Measurements from ENCODE around the gene FOXK2.
"Not testable (repeated sequence)": the region's sequence is repeated elsewhere in the genome, so short reads cannot be mapped to it uniquely, and the experiment has no call there.

The FOXK2 gene

GRCh38 chr17:82495844-82496528 lies 23.5 kb upstream of the FOXK2 start:
- DNase-seq (ENCODE audit: low spot score), result no peak

- DNase-seq (ENCODE audit: low spot score), result peak; percentile 85
These were observed 22.8 kb upstream of the FOXK2 start for GRCh38 chr17:82496529-82497434.

GRCh38 chr17:82497483-82498405 lies 21.8 kb upstream of the FOXK2 start:
- DNase-seq (ENCODE audit: low spot score), result peak; percentile 31

GRCh38 chr17:82502207-82502606 lies 17.3 kb upstream of the FOXK2 start:
- DNase-seq (ENCODE audit: low spot score), result no peak

- DNase-seq (ENCODE audit: low spot score), result no peak
These were observed 16.3 kb upstream of the FOXK2 start for GRCh38 chr17:82503094-82503727.

- DNase-seq (ENCODE audit: low spot score), result no peak
These were observed 15.7 kb upstream of the FOXK2 start for GRCh38 chr17:82503728-82504308.

- DNase-seq (ENCODE audit: low spot score), result no peak
These were observed 14.2 kb upstream of the FOXK2 start for GRCh38 chr17:82505296-82505695.

GRCh38 chr17:82506402-82506801 lies 13.1 kb upstream of the FOXK2 start:
- DNase-seq (ENCODE audit: low spot score), result not testable (repeated sequence)

- no peak for DNase-seq (ENCODE audit: low spot score)
These were observed 11.8 kb upstream of the FOXK2 start for GRCh38 chr17:82507631-82508175.

GRCh38 chr17:82511642-82512041 lies 7.9 kb upstream of the FOXK2 start:
- DNase-seq (ENCODE audit: low spot score), result not testable (repeated sequence)

- DNase-seq (ENCODE audit: low spot score), result not testable (repeated sequence)
These were observed 5.7 kb upstream of the FOXK2 start for GRCh38 chr17:82513864-82514263.

- no peak for DNase-seq (ENCODE audit: low spot score)
These were observed 2.2 kb upstream of the FOXK2 start for GRCh38 chr17:82517230-82517865.

- no peak for DNase-seq (ENCODE audit: low spot score)
These were observed 705 bp downstream of the FOXK2 start for GRCh38 chr17:82519971-82520903.

GRCh38 chr17:82524540-82524939 lies 5.0 kb downstream of the FOXK2 start:
- DNase-seq (ENCODE audit: low spot score), result no peak

- DNase-seq (ENCODE audit: low spot score), result no peak
These were observed 6.2 kb downstream of the FOXK2 start for GRCh38 chr17:82525712-82526111.

- DNase-seq (ENCODE audit: low spot score), result no peak
These were observed 8.4 kb downstream of the FOXK2 start for GRCh38 chr17:82527898-82528297.

GRCh38 chr17:82528484-82529265 lies 9.1 kb downstream of the FOXK2 start:
- peak; percentile 54 for DNase-seq (ENCODE audit: low spot score)

GRCh38 chr17:82529914-82530300 lies 10.4 kb downstream of the FOXK2 start:
- DNase-seq (ENCODE audit: low spot score), result no peak
